Astrocyte (in vitro differentiated cells and primary cell): Measurements from ENCODE around the gene HDAC10. TPM values are rescaled to one million over a fixed set of nuclear protein-coding genes. Genes with fewer than 3 reads are reported as not detected.

ENCODE experiments used
- DNase-seq: peaks from one replicate; pipeline ENCODE4 v3.0.0-alpha.2; 2010; ENCODE audit warnings: low read depth
- FAIRE-seq: peaks from 2 replicates; lab custom pipeline; 2011; peaks lifted over from hg19 to GRCh38; lab: Jason Lieb, UNC
- H2AFZ ChIP-seq: 2 replicates; pipeline ENCODE4 v1.6.0; 2012; ENCODE audit warnings: low read depth, low read length, inconsistent platforms
- H3K27ac ChIP-seq: 2 replicates; pipeline ENCODE4 v1.5.1; 2011; ENCODE audit warnings: low read depth, low read length, inconsistent platforms
- H3K27me3 ChIP-seq: 2 replicates; pipeline ENCODE4 v1.6.0; 2011; ENCODE audit warnings: low read length, inconsistent platforms; ENCODE audit not compliant: insufficient read depth
- H3K36me3 ChIP-seq: 2 replicates; pipeline ENCODE4 v1.5.1; 2011; ENCODE audit warnings: low read length, inconsistent platforms; ENCODE audit not compliant: insufficient read depth
- H3K4me1 ChIP-seq: 2 replicates; pipeline ENCODE4 v1.5.1; 2011; ENCODE audit warnings: low read length, inconsistent platforms; ENCODE audit not compliant: insufficient read depth
- H3K4me2 ChIP-seq: 2 replicates; pipeline ENCODE4 v1.6.0; 2012; ENCODE audit warnings: low read length, inconsistent platforms
- H3K4me3 ChIP-seq: 2 replicates; pipeline ENCODE4 v1.5.1; 2011; ENCODE audit warnings: low read depth, mild to moderate bottlenecking, low read length, inconsistent platforms; ENCODE audit not compliant: insufficient read depth
- H3K79me2 ChIP-seq: 2 replicates; pipeline ENCODE4 v1.6.0; 2012; ENCODE audit warnings: mild to moderate bottlenecking, low read length, inconsistent platforms; ENCODE audit not compliant: insufficient read depth
- H3K9ac ChIP-seq: 2 replicates; pipeline ENCODE4 v1.6.0; 2012; ENCODE audit warnings: mild to moderate bottlenecking, low read length, inconsistent platforms
- H3K9me3 ChIP-seq: 2 replicates; pipeline ENCODE4 v1.5.1; 2012; ENCODE audit warnings: low read depth, mild to moderate bottlenecking, low read length, inconsistent platforms; ENCODE audit not compliant: insufficient read depth
- H4K20me1 ChIP-seq: 2 replicates; pipeline ENCODE4 v1.6.0; 2012; ENCODE audit warnings: low read length, inconsistent platforms; ENCODE audit not compliant: insufficient read depth
- H3K27ac Mint-ChIP-seq: one replicate; pipeline ENCODE4 v1.8.0; 2021; ENCODE audit warnings: mild to moderate bottlenecking, mixed read lengths; ENCODE audit not compliant: unreplicated experiment
- H3K27me3 Mint-ChIP-seq: one replicate; pipeline ENCODE4 v1.8.0; 2021; ENCODE audit warnings: low read depth, mixed read lengths; ENCODE audit not compliant: unreplicated experiment
- H3K36me3 Mint-ChIP-seq: one replicate; pipeline ENCODE4 v1.8.0; 2021; ENCODE audit warnings: low read depth, mixed read lengths; ENCODE audit not compliant: unreplicated experiment
- H3K4me1 Mint-ChIP-seq: one replicate; pipeline ENCODE4 v1.8.0; 2021; ENCODE audit warnings: low read depth, mixed read lengths; ENCODE audit not compliant: unreplicated experiment
- H3K4me3 Mint-ChIP-seq: one replicate; pipeline ENCODE4 v1.8.0; 2021; ENCODE audit warnings: mild to moderate bottlenecking, moderate library complexity, mixed read lengths; ENCODE audit not compliant: unreplicated experiment
- H3K9me3 Mint-ChIP-seq: one replicate; pipeline ENCODE4 v1.8.0; 2021; ENCODE audit warnings: mild to moderate bottlenecking, mixed read lengths; ENCODE audit not compliant: unreplicated experiment
- EZH2 ChIP-seq: IDR thresholded peaks from 2 replicates; pipeline ENCODE4 v1.6.1; 2012; ENCODE audit warnings: mild to moderate bottlenecking, low read length, inconsistent platforms; ENCODE audit not compliant: insufficient read depth
- total RNA-seq: library from RNA; stranded (reverse); gene quantifications from 2 replicates; pipeline ENCODE4 v1.2.1, GENCODE V29; 2021
- TF ChIP-seq, protein P1 (sequence below): IDR thresholded peaks from 2 replicates; pipeline ENCODE4 v1.5.1; 2011; ENCODE audit warnings: low read depth, mild to moderate bottlenecking, inconsistent platforms, low read length, moderate library complexity; ENCODE audit not compliant: insufficient read depth

HDAC10 gene
- total RNA-seq, 1 donor from 2014 or later, result 46.5 TPM

GRCh38 chr22:50248196-50249081 is 2.6 kb downstream of the HDAC10 start:
- Mint-ChIP-seq H3K36me3 (peaks cover 5% of the 10 kb centered on the region), H3K9me3 (no peaks in the 10 kb centered on the region), H3K4me1 (peaks cover 9% of the 10 kb centered on the region), H3K27ac (no peak overlapping the region), H3K27me3 (no peaks in the 10 kb centered on the region), H3K4me3 (no peak overlapping the region)
- Histone ChIP-seq H2AFZ (no peak overlapping the region), H3K27me3 (no peaks in the 10 kb centered on the region), H3K4me2 (peak overlapping the region; percentile 33), H3K27ac (peak overlapping the region; percentile 37), H3K79me2 (peaks cover 55% of the 10 kb centered on the region), H3K4me3 (no peak overlapping the region), H3K9ac (no peak overlapping the region), H3K9me3 (no peaks in the 10 kb centered on the region), H3K4me1 (peaks cover 38% of the 10 kb centered on the region), H3K36me3 (no peaks in the 10 kb centered on the region), H4K20me1 (peaks cover 53% of the 10 kb centered on the region)
- TF ChIP-seq, protein P1, sequence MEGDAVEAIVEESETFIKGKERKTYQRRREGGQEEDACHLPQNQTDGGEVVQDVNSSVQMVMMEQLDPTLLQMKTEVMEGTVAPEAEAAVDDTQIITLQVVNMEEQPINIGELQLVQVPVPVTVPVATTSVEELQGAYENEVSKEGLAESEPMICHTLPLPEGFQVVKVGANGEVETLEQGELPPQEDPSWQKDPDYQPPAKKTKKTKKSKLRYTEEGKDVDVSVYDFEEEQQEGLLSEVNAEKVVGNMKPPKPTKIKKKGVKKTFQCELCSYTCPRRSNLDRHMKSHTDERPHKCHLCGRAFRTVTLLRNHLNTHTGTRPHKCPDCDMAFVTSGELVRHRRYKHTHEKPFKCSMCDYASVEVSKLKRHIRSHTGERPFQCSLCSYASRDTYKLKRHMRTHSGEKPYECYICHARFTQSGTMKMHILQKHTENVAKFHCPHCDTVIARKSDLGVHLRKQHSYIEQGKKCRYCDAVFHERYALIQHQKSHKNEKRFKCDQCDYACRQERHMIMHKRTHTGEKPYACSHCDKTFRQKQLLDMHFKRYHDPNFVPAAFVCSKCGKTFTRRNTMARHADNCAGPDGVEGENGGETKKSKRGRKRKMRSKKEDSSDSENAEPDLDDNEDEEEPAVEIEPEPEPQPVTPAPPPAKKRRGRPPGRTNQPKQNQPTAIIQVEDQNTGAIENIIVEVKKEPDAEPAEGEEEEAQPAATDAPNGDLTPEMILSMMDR, result no peak
- TF ChIP-seq EZH2, result no peak
- no peak for FAIRE-seq
- no peak for DNase-seq

GRCh38 chr22:50247748-50248147 is 3.3 kb downstream of the HDAC10 start:
- H3K4me3 ChIP-seq, result no peak overlapping the region
- FAIRE-seq (no peak), DNase-seq (no peak)
- H2AFZ ChIP-seq, result no peak overlapping the region
- H3K27me3 ChIP-seq, result no peaks in the 10 kb centered on the region
- H3K4me1 Mint-ChIP-seq, result peaks cover 9% of the 10 kb centered on the region
- peak overlapping the region; percentile 37 for H3K27ac ChIP-seq
- H3K4me2 ChIP-seq, result peak overlapping the region; percentile 33
- no peaks in the 10 kb centered on the region for H3K36me3 ChIP-seq
- TF ChIP-seq, protein P1, result no peak
- no peak for TF ChIP-seq EZH2
- no peaks in the 10 kb centered on the region for H3K9me3 ChIP-seq
- H4K20me1 ChIP-seq, result peaks cover 57% of the 10 kb centered on the region
- H3K4me3 Mint-ChIP-seq, result no peak overlapping the region
- H3K4me1 ChIP-seq, result peaks cover 40% of the 10 kb centered on the region
- H3K27me3 Mint-ChIP-seq, result no peaks in the 10 kb centered on the region
- H3K9ac ChIP-seq, result no peak overlapping the region
- H3K9me3 Mint-ChIP-seq, result no peaks in the 10 kb centered on the region
- H3K36me3 Mint-ChIP-seq, result peaks cover 5% of the 10 kb centered on the region
- no peak overlapping the region for H3K27ac Mint-ChIP-seq
- peaks cover 62% of the 10 kb centered on the region for H3K79me2 ChIP-seq
